Large intestine (tissue), 3 donors: ENCODE results near the gene AP1M1. TPM values are rescaled to one million over a fixed set of nuclear protein-coding genes. Genes with fewer than 3 reads are reported as not detected.
A peak's percentile ranks its signal among the peaks of the same experiment; 100 is the strongest.

Source experiments
- DNase-seq, 2 donors: peaks; one replicate each; pipeline versions ENCODE4 v3.0.0 to v3.0.0-alpha.2; 2013
- H3K27ac ChIP-seq: one replicate; pipeline ENCODE4 v1.5.1; 2013; ENCODE audit warnings: low read length
- H3K27me3 ChIP-seq: 2 replicates; pipeline ENCODE4 v1.6.1; 2013; ENCODE audit warnings: low read length; ENCODE audit not compliant: control insufficient read depth, insufficient read depth
- H3K36me3 ChIP-seq: 2 replicates; pipeline ENCODE4 v1.6.1; 2013; ENCODE audit warnings: low read length; ENCODE audit not compliant: control insufficient read depth, insufficient read depth
- H3K4me1 ChIP-seq: one replicate; pipeline ENCODE4 v1.6.1; 2013; ENCODE audit warnings: low read length; ENCODE audit not compliant: control insufficient read depth, insufficient read depth
- H3K4me3 ChIP-seq: one replicate; pipeline ENCODE4 v1.5.1; 2013; ENCODE audit warnings: low read length
- H3K9me3 ChIP-seq: one replicate; pipeline ENCODE4 v1.6.1; 2013; ENCODE audit warnings: mild to moderate bottlenecking, low read depth, low read length, moderate library complexity; ENCODE audit not compliant: control insufficient read depth
- WGBS: methylation state at CpG from one replicate; pipeline ENCODE4 v1.1.5; 2013; ENCODE audit warnings: low lambda C conversion rate; ENCODE audit not compliant: insufficient coverage; 5-methylcytosine and 5-hydroxymethylcytosine counted together
- polyA plus RNA-seq: library from polyadenylated mRNA; unstranded; fragments of 120-200 nt; gene quantifications from one replicate; pipeline ENCODE4 v1.2.1, GENCODE V29; 2013

Gene AP1M1
- polyA plus RNA-seq, 1 donor: 32.8 TPM

- no CpG with 5 or more reads among the region's 10 CpGs for WGBS
- DNase-seq: no peak
- Histone ChIP-seq H3K4me3 (no peak overlapping the region), H3K27me3 (no peaks in the 10 kb centered on the region), H3K4me1 (no peaks in the 10 kb centered on the region), H3K36me3 (no peaks in the 10 kb centered on the region), H3K27ac (no peak overlapping the region), H3K9me3 (peaks cover 3% of the 10 kb centered on the region)
Observed at GRCh38 chr19:16249826-16250404, 52.2 kb downstream of the AP1M1 start.

DNA sequence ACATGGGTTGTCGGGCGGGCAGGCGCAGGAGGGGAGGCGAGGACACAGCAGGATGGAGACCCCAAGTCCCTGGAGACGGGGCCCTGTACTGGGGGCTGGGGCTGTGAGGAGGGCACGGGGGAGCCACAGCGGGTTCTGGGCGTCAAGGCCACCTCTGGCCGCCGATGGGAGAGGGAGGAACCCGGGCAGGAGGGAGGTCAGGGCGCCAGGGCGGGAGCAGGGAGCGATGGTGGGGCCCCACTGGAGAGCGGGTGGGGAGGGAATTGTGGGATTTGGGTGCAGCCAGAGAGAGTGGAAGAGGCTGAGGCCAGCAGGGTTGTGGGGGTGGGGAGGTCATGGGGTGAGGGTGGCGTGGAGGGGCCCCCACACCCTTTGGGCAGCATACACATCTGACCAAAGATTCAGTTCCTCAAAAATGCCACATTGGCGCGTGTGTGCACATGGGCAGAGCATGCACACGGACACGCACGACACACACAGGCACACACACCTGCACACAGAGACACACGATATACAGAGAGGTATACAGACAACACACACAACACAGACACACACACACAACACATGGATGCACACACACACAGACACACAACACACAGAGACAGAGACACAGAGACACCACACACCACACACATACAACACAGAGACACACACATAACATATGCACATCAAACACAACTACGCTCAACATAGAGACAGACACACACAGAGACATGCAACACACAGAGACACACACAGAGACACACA lies 54.9 kb downstream of the AP1M1 start:
- no peak for DNase-seq
- Histone ChIP-seq H3K27ac (no peak overlapping the region), H3K4me1 (no peaks in the 10 kb centered on the region), H3K27me3 (no peaks in the 10 kb centered on the region), H3K36me3 (no peaks in the 10 kb centered on the region), H3K4me3 (no peak overlapping the region), H3K9me3 (peaks cover 3% of the 10 kb centered on the region)
- no CpG with 5 or more reads among the region's 23 CpGs for WGBS

DNA sequence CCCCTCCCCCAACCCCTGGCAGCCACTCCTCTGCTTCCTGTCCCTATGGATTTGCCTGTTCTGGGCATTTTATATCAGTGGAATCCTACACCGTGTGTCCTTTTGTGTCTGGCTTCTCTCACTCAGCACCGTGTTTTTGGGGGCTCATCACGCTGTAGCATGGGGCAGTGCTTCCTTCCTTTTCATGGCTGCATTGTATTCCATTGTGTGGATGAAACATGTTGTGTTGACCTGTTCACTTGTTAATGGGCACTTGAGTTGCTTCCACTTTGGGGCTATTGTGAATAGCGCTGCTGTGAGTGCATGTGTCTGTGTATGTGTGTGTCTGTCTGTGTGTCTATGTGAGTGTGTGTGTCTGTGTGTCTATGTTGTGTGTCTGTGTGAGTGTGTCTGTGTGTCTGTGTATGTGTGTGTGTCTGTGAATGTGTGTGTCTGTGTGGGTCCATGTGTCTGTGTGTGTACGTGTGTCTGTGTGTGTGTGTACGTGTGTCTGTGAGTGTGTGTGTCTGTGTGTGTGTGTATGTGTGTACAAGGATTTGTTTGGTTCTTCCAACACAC lies 57.2 kb downstream of the AP1M1 start:
- Histone ChIP-seq H3K9me3 (peaks cover 5% of the 10 kb centered on the region), H3K27ac (no peak overlapping the region), H3K4me3 (no peak overlapping the region), H3K4me1 (no peaks in the 10 kb centered on the region), H3K27me3 (no peaks in the 10 kb centered on the region), H3K36me3 (no peaks in the 10 kb centered on the region)
- DNase-seq: no peak
- 100% methylated on average over 1 of the region's 6 CpGs for WGBS

- Histone ChIP-seq H3K9me3 (peaks cover 2% of the 10 kb centered on the region), H3K27me3 (no peaks in the 10 kb centered on the region), H3K4me3 (no peak overlapping the region), H3K36me3 (no peaks in the 10 kb centered on the region), H3K27ac (no peak overlapping the region), H3K4me1 (peaks cover 15% of the 10 kb centered on the region)
- no peak for DNase-seq
- no CpG with 5 or more reads among the region's 8 CpGs for WGBS
Observed at GRCh38 chr19:16257509-16258002, 59.8 kb downstream of the AP1M1 start.

DNA sequence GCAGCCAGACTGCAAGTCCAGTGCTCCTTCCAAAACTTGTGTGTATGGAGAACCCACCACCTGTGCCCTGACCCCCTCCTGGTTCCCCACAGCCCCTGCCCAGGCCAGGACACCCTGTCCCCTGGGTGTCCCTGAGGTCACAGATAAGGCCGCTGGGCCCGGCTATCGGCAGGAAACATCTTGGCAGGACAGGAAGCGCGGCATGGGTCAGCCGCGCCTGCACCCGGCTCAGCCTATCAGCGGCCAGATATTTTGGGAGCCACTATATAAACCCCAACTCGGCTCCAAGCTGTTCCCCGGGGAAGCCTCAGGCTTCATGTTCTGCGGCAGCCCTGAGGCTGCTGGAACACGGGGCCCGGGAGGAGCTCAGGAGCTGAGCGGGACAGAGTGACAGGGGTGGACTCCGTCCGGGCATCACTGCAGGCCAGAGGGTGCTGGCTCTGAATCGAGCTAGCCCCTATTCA lies 60.8 kb downstream of the AP1M1 start:
- peak in 1 of 2 donors; percentile 25 for DNase-seq
- peaks cover 2% of the 10 kb centered on the region for H3K9me3 ChIP-seq
- H3K27me3 ChIP-seq: no peaks in the 10 kb centered on the region
- WGBS: no CpG with 5 or more reads among the region's 18 CpGs
- no peaks in the 10 kb centered on the region for H3K36me3 ChIP-seq
- H3K4me3 ChIP-seq: no peak overlapping the region
- H3K27ac ChIP-seq: peak overlapping the region; percentile 23
- H3K4me1 ChIP-seq: peaks cover 23% of the 10 kb centered on the region

DNA sequence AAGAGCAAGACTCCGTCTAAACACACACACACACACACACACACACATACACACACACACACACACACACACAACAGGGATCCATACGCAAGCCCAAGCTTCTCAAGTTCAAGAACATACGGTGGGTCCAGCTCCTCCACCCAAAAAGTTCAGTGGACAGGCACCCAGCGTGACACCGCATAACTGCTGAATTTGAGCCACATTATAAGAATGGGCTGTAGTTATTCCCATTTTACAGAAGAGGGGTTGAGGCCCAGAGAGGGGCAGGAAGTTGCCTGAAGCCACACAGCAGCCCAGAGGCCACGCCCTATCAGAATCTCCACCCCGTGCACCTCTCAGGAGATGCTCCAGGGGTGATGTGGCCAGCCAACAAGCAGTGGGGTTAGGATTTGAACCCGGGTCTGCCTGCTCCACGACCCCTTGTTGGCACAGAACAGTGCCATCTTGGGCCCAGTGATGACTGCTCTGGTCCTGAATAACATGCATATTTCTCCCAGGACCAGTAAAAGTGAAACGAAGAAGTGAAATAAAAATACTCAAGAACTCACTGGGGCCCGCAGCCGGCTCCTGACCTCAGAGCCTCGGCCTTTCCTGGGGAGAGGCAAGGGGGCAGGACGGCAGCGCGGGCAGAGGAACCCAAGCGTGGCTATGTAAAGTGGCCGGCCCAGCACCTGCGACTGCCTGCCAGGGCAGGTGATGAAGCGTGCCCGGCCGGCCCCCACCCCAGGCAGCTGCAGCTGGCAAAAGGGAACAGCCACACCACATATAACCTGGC lies 61.9 kb downstream of the AP1M1 start:
- DNase-seq: no peak
- no CpG with 5 or more reads among the region's 22 CpGs for WGBS
- peaks cover 28% of the 10 kb centered on the region for H3K4me1 ChIP-seq

DNA sequence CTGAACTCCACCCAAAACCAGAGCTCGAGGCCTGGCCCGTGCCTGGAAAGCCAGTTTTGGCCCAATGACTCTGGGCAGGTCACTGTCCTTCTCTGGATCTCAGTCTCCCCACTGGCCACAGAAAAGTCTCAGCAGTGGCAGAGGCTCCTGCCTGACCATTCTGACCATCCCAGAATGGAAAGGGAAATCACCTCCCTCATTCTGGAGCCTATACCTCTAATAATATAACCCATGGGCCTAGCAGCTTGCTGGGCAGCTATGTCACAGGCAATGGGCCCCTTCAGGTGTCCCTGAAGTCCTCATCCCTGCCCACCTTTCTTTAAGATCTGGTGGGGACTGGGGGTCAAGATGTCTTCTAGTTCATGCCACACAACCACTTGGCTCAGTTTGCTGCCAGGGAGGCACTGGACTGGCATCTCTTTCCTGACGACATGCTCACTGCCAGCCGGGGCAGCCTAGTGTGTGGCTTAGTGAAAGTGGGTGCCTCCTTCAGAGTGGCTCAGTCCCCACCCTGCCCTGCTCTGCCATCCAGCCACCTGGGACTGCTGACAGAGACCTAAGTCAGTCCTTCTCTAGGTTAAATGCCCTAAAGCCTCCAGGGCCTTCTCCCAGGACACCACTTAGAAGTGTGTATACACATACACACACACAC lies 62.6 kb downstream of the AP1M1 start:
- no CpG with 5 or more reads among the region's 4 CpGs for WGBS
- Histone ChIP-seq H3K4me3 (no peak overlapping the region), H3K36me3 (no peaks in the 10 kb centered on the region), H3K27ac (no peak overlapping the region), H3K4me1 (peaks cover 28% of the 10 kb centered on the region), H3K9me3 (peaks cover 2% of the 10 kb centered on the region), H3K27me3 (no peaks in the 10 kb centered on the region)
- DNase-seq: no peak

More for the DNA sequence above, 61.9 kb downstream of the AP1M1 start:
- Histone ChIP-seq H3K4me3 (no peak overlapping the region), H3K27ac (no peak overlapping the region), H3K27me3 (no peaks in the 10 kb centered on the region), H3K9me3 (peaks cover 2% of the 10 kb centered on the region), H3K36me3 (no peaks in the 10 kb centered on the region)

DNA sequence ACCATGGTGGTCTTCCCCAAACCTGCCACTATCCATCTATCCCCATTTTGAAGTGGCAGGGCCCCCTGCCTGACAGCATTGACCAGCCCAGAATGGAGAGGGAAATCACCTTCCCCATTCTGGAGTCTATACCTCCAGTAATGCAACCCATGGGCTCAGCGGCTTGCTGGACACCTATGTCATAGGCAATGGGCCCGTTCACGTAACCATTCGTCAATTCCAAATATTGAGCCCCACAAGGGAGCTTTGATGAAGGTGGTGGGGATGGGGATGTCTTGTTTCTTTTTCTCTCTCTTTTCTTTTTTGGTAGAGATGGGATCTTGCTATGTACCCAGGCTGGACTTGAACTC lies 63.1 kb downstream of the AP1M1 start:
- Histone ChIP-seq H3K27me3 (no peaks in the 10 kb centered on the region), H3K36me3 (no peaks in the 10 kb centered on the region), H3K4me1 (peaks cover 28% of the 10 kb centered on the region), H3K9me3 (peaks cover 2% of the 10 kb centered on the region), H3K27ac (no peak overlapping the region), H3K4me3 (no peak overlapping the region)
- DNase-seq: no peak
- WGBS: no CpG with 5 or more reads among the region's 4 CpGs

DNA sequence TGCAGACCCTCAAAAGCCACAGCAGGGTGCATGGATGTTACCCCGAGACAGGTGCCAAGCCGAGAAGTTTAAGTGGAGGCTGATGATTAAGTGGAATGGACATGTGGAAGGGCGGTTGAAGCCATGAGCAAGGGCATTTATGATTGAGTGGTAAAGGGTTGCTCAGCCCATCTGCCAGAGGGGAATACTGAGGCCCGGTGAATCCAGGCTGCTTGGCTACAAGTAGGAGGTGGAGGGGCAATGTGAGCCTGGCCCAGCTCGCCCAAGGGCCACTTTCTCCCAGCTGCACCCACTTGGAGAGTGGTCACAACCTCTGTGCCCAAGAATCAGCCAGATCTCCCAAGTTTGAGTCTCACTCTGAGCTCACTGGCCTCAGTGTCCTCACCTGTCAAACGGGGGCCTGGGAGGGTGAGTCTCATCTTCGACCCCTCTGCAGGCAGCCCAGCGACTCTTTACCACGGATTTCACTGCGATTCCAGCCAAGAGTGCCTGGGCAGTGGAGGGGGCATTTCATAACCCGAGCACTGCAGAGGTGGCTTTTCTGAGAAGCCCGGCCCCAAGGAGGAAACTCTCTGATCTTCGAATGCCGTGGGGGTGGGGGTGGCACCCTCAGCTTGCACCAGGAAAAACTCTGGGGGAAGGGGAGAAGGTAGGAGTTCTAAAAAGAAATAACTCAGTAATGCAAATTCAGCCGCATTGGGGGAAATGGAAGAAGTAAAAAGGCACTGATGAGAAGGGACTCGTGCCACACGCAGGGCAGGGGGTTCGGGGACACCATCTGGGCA lies 64.1 kb downstream of the AP1M1 start:
- 75% methylated on average over 2 of the region's 18 CpGs for WGBS
- Histone ChIP-seq H3K4me1 (peaks cover 28% of the 10 kb centered on the region), H3K36me3 (no peaks in the 10 kb centered on the region), H3K4me3 (peak overlapping the region; percentile 14), H3K27ac (peak overlapping the region; percentile 86), H3K9me3 (peaks cover 2% of the 10 kb centered on the region), H3K27me3 (no peaks in the 10 kb centered on the region)
- DNase-seq: no peak
